Measurements from ENCODE around the gene PBXIP1.

PBXIP1 gene

DNA sequence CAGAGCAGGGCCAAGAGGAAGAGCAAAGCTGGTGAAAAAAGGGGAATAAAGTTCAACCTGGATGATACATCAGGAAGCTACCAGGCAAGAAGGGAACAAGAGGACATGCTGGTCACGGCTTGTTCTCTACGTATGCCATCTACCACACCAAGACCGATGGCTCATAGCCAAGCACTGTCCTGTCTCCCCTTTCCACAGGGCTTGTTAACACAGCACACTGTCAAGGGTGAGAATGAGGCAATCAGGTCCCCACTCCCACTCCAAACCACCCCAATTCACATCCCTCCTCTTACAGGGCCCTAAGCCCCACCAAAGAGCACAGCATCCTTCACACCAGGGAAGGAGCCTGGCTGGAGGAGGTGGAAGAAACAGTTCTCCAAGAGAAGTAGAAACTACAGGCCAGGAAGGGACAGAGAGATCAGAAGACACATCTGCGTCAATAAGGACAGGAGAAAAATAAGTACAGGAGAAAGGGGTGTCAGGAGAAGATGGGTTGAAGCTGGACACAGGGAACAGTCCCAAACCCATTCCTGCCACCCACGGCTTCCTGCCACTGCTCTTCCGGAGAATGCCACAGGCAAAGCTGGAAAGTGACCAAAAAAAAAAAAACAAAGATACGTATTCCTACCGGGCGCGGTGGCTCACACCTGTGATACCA is 15.6 kb upstream of the PBXIP1 start:
- DNase-seq, result no peak

DNA sequence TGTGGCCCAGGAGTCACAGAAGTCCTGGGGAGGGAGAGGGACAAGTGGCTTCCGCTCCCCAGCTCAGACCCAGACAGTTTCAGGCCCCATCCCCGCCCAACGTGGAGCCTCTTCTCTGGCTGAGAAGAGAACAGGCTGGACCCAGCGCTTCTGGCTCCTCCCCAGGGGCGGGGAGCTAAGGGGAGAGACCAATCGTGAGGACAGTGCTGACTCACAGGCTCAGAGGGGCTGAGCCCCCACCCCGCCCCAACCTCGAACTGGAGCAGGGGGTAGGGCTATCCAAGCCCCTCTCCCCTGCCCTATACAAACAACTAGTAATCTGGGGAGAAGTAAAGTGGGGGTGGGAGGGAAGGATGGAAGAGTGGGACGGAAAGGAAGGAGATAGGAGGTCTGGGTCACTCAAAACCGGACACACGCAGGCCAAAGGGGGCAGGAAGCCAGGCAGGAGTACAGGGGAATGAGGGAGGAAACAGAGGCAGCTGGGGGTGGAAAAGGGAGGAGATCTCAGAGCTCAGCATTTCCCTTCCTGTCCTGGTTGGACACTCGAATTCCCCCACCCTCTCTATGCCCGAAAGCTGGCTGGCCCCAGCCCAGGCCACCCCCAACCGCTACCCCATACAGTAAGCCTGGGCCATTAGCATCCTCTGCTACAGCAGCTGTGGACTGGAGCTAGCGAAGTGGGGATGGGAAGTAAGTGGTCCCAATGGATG is 14.9 kb upstream of the PBXIP1 start, which contains the start of gene SHC1:
TSS of gene SHC1 (minus strand) at position 117 of the 710 bp plus-strand sequence. CDS start 221 bp downstream, outside the sequence.
- DNase-seq, result no peak

DNA sequence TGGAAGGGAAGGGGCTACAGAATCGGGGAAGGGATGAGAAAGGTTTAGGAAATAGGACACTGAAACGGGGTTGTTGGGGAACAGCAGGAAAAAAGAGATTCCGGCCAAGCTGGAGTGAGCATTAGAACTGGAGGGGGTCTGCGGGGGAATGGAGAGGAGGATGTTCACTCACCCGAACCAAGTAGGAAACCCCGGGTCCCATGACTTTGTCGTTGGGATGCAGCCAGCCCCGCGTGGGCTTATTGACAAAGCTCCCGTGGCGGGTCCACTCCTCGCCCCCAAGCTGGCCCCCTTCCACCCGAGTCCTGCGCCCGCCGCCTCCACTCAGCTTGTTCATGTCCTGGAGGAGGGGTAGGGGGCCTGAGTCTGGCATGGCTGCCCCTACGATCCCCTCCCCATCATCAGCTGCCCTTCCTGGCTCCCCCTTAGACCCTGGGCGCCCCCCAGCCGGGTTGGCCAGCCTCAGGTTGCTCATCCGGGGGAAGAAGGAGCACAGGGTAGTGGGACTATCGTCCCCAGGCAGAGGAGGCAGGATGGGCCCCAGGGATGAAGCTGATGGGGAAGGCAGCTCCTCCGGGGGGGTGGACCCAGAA is 14.1 kb upstream of the PBXIP1 start:
- no peak for DNase-seq

DNA sequence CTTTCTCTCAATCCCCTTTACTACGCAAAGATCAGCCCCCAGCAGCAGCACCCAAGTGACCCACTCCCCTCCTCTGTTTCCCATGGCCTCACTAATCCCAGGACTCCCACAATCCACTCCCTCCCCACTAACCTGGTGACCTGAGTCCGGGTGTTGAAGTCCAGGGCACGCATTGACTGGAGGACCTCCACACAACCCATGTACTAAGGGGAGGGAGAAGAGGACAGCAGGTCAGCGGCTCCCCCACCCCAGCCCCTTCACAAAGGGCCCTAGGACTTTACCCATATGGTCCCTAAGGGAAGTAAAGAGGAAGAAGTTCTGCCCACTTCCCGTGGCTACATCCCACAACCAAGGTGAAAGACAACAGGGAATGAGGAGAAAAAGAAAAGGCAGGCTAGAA is 13.3 kb upstream of the PBXIP1 start:
- DNase-seq, result no peak

DNA sequence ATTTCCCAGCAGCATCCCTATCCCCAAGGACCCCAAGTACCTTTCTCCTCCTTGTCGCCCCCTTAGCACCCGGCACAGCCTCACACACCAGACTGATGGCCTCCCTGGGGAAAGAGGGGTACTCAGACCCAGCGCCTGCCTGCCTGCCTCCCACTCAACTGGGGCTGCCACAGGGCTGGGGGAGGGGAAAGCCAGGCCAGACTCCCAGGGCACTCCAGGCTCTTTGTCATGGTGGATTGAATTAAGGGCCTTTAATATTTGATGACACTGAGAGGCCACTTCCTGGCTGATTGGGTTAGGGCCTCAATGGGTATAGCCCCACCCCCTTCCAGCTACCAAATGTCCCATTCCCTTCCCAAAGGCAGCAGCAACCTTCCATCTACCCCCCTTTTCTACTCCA is 12.8 kb upstream of the PBXIP1 start:
- no peak for DNase-seq

DNA sequence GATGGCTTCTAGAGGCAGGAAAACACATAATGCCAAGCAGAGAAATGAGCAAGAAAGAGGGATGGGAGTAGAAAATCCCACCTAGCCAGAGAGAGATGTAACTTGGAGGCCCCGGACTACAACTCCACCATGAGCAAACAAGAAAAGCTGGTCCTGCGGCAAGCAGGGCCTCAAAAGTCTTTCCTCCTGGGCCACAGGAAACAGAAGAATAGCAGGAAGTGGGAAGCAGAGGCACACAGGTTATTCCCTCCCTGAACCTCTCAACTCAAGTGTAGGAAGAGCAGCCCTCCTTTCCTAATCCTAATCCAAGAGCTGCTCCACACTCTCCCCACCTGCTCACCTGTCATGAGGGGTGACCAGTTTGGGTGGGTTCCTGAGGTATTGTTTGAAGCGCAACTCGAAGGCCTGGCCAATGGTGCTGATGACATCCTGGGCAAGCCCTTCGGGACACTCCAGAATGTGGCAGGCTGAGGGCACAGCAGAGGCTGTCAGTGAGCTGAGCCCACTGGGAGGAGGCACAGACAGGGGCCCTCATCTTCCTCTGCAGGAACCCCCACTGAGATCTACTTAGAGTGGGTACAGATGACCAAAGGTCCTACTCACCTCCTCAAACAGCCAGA is 11.5 kb upstream of the PBXIP1 start:
- no peak for DNase-seq

DNA sequence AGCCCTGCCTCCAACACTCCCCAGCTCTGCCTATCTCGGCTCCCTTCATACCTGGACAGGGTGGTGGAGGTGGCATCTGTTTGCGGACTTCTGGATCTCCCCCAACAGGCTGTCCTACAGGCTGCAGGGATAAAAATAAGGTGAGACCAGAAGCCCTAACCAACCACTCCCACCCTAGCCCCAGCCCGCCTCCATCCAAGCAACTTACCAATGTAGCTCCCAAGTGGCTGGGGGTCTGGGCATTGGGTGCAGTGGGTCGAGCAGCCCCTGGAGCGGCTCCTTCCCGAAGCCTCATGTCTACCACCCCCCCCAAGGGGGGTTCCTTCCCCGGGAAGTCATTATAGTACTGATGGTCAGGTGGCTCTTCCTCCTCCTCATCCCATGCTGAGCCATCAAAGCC is 10.2 kb upstream of the PBXIP1 start:
- DNase-seq, result no peak

DNA sequence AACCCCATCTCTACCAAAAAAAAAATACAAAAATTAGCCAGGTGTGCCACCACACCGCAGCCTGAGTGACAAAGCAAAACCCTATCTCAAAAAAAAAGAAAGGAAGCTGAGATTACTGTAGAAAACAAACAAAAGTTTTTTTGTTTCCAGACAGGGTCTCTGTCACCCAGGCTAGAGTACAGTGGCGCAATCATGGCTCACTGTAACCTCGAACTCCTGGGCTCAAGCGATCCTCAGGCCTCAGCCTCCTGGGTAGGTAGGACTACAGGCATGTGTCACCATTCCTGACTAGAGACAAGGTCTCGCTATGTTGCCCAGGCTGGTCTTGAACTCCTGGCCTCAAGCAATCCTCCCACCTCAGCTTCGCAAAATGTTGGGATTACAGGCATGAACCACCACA is 8.5 kb upstream of the PBXIP1 start:
- DNase-seq, result no peak

DNA sequence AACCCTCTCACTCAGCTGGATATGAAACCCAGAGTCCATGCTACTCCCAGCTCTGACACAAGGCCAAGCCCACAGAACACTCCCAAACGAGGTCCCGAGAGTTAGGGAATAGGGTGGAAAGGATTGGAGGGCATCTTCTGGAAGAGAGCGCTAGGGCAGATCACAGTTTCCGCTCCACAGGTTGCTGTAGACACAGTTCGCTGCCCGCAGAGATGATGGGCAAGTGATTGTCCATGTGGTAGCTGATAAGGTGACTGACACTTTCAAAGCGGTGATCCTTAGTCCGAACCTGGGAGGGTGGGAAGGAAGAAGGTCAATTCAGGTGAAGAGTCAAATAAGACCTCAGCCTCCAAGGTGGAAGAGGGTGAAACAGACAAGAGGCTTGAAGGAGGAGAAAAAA is 7.7 kb upstream of the PBXIP1 start:
- DNase-seq, result no peak

DNA sequence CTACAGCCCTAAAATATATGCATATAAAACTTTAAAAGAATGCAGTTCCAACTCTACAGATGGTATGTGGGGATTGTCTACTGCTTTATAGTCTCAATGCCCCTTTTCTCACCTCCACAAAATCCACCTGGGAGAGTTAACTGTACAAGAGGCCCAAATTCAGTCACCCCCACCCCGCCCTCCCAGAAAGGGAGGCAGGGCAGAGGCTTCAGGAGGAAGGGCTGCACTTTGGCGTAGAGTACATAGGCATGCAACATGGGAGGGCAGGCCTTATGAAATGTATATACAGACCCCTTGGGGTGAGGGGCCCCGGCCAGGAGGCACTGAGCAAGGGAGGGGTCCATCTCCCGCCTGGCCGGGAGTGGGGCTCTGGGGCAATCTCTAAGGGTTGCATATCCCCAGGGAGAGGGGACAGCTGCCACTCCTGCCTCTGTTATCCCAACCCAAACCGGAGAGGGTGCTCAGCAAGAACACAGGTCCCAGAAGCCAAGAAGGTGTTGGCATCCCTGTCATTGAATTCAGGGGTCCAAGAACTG is 7.0 kb upstream of the PBXIP1 start:
- no peak for DNase-seq

DNA sequence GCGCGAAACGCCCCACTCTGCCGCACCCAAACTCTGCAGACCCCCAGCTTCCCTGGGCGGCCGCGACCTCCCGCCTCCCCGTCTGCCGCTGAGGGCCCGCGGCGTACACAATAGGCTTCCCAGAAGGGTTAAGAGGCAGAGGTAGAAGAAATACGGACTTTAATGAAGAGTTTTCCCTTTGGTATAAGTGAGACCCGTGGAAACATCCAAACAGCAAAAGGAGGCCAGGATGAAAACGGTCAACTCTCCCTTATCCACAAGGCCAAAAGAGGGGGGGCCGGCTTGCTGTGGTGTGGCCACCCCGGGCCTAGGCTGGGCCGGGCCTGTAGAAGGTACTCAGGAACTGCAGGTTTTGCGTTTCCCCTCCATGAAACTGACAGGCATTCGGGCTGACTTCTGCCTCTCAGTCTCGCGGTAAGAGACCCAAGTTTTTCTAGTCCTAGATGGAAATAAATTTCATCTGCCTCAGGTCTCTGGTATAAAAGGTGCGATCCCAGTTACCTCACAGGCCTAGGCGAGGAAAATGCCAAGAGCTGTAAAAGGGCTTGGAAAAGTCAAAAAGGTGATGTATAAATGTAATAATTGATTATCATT is 6.4 kb upstream of the PBXIP1 start:
- DNase-seq, result no peak

DNA sequence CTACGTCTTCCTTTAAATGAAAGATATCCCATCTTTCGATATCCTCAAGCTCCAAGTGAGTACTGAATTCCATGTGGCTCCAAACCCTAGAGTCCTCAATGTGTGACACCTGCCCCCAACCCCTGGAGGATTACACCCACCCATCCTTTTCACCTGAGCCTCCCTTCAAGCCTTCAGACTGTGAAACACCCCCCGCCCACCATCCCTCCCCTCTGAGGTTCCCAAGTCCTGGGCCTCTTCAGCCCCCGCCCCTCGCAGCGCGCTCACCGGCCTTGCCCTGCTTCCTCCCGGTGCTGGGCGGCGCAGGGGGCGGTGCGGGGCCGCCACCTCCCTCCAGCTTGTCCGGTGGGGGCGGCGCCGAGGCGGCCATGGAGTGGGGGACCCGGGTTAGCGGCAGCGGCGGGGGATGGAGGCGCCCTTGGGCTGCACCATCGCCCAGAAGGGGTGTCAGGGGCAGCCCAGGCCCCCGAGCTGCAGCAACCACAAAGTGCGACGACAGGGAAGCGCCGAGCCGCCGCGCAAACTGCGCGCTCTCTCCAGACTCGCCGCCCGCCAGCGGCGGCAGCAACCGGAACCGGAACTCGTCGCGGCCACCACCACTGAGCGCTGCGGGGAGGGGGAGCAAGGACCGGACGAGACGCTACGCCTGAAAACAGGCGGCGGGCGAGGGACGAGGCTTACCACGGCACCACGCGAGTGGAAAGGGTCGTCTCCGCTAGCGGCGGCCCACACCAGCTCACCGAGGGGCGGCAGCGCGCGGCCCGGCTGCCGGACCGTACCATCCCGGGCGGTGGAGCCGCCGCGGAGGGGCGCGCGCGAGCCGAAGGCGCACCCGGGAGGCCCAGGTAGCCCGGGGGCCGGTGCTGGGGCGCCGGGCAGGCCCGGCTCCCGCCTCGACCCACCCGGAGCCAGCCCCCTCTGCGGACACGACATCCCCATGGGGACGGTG is 5.6 kb upstream of the PBXIP1 start, which contains the start of gene PYGO2:
TSS of gene PYGO2 (minus strand) at position 576 of the 949 bp plus-strand sequence. CDS start at position 370, 206 bp downstream.
- DNase-seq, result peak; percentile 44 to 75

DNA sequence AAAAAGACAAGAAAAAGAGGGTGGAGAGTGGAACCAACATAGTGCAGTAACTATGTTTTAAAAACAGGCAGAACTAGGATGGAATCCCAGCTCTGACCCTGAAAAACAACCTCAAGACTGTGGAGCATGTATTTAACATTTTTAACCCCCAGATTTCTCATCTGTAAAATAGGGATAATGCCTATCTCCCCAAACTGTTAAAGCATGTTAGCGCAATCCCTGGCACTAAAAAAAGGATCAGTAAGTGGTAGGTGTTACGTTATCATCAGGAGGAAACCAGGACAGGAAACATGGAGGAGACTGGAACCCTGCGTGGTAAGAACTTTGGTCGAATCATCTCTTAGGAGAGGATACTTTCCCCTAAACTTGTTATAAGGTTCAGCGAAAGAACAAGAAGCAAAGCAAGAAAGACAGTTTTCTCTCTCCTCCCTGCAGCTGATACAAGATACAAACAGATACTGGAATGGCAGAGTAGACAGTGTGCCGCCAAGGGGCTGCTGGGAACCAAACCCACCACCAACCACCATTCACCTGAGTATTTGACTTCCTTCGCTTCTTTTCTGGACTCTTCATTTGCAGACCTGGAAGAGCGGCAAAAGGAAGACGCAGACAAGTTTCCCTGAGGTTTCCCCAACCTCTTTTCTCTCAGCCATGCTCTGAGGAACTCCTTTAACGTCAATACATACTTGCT is 4.7 kb upstream of the PBXIP1 start:
- DNase-seq, result no peak

DNA sequence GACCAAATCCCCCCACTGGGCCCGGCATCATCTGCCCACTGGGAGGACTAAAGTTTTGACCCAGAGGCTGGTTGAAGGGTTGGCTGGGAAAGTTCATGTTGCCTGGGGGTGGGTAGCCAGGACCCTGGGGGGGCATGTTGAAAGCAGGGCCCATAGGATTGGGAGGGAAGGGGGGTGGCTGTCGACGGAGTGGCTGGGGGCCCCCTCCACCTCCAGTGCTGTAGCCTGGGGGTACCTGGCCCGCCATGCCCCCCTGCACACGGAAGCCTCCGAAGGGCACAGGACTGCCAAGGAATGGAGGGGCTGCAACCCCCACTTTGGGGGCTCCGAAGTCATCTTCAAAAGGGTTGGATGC is 3.5 kb upstream of the PBXIP1 start:
- DNase-seq, result no peak

DNA sequence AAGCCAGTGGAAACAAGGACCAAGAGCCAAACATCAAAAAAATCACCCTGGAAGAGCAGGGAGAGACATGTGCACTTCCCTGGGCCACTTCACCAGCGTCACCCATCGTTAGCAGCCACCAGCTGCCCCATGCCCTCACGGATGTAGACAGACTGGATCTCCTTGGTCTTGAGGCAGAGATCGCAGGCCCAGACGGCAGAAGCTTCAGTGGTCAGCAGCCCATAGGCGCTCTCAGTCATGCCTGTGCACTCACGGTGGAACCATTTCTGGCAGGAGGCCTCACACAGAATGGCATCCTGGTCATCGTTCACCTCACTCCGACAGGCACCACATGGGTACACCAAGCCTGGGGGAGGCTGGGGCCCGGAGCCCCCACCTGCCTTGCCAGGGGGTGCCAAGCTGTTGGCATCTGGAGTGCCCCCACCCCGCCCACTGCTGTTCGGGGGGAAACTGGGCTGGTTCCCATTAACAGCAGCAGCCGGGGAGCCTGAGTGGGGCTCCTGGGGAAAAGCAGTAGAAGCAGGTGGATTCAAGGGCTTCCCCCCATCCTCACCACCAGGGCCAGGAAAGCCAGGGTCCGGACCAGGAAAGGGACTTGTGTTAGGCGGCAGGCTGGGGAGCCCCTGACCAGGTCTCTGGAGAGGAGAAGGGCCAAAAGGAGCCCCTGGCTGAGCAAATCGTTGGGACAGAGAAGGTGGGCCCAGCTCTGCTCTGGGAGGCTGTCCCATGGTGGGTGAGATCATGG is 3.0 kb upstream of the PBXIP1 start:
- no peak for DNase-seq

DNA sequence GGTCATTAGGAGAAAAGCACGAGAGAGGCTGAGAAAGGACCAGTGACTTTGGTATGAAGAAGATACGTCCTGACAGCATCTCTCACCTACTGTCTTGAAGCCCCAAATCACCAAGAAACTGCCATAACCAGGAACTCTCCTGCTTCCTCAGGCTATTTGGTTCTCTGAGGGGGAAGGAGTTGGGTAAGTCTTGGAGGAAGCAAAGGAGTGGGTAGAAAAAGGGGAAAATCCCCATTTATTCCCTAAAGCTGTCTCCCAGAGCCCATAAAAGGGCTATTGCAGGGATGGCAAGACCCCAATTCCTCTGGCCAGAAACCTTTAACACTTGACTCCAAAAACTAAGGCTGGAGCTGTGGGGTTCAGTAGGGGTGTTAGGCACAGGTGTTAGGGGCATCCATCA is 2.1 kb upstream of the PBXIP1 start:
- DNase-seq, result no peak

DNA sequence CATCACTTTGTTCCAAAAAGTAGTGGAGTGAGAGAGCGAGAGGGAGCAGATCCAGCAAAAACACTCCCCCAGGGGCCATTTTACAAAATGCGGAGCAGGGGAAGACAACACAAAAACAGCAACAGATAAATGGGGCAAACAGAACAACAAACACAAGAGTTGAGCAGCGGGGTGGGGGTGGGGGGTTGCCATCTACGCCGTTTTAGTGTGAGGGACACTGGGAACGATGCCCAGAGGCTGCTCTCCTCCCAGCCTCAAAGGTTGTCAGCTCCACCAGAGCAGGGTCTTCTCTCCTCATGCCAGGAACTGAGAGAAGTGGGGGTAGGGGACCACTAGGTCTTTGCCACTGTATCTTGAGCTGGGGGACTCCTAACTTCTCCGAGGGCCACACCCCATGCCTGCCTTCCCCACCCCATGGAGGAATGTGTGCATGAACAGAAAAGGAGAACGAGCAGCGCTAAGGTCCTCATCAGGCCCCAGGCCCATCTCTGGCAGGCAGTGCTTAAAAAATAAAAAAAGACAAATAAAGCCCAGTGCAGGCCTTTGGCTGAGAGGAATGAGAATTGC is 1.3 kb upstream of the PBXIP1 start:
- DNase-seq, result no peak

DNA sequence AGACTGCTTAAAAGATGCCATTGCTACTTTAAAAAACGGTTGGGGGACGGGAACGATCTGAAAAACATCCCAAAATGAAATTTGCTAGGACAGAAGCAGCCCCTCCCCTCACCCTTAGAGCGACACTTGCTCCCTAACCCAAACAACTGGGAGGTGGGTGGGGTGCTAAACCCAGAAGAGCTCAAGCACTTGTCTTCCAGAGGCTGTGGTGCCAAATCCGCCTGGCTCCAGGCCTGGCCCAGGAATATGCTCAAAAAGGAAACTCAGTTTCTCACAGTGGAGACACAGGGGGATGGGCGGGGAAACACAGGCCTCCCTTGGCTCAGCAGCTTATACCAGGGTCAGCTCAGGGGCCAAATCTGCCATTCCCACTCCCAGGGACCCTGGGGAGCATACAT is 644 bp upstream of the PBXIP1 start:
- DNase-seq, result no peak

DNA sequence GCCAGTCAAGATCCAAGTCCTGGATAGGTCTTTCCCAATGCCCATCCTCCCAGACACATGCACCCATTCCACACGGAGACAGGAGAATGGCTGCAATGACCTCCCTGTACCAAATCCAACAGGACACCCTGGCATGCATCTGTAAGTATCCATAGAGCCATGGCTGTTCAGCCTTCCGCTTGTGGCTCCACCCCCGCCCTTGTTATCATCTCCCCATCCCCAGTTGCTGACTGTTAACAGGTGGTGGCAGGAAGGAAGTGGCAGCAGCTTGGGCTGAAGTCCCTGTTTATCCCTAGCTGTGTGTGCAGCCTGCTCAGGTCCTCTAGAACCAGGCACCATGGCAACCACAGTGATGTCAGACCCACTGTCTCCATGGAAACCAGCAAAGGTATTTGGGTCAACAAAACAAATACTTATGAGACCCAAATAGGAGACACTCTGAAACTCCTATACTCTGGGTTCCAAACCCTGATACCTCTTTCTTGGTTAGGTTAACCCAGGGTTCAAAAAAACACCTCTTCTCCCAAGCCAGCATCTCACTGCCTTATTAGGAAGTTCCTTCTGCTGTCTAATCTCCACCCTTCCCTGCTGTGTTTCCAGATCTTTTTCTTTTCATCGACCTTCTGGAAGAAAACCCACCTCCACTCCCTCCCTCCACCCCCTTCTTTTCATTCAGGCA is 721 bp downstream of the PBXIP1 start:
- no peak for DNase-seq

DNA sequence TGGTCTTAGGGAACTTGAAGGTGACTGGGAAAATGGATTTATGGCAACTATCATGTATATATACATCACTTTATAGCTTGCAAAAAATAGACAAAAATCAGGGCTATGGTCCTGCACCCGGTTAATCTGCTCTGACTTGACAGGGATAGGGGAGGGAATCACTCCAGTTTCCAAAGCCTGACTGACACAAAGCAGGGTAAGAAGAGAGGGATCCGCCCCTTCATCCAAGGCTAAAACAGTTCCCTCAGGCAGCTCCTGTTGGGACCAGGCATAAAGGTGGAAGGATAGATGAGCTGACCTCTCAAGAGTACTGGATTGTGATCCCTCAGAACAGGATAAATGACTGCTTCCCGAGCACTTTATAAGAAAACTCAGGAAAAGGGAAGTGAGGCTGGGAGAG is 1.4 kb downstream of the PBXIP1 start:
- no peak for DNase-seq

Data from NCI-H1930 (cell line).